K562 (cell line): ENCODE measurements around the gene NOL12. TPM values are rescaled to one million over a fixed set of nuclear protein-coding genes. Genes with fewer than 3 reads are reported as not detected.

ENCODE experiments used
- ATAC-seq: fragments of 200-7000 bp; cut with Tn5 transposase; 3 replicates; pipeline ENCODE4 v1.9.1; 2020; ENCODE audit warnings: moderate library complexity
- BruUV-seq: library from RNA; stranded (reverse); fragments of 400-500 nt; replicated peaks from 2 replicates; lab custom pipeline; 2021; lab: Mats Ljungman, UMichigan
- CTCF ChIA-PET: fragments of 300-600 bp; formaldehyde crosslinking; extraction: SDS; loops from one replicate; lab custom pipeline; 2021; ENCODE audit warnings: low intra/inter-chr PET ratio; lab: Yijun Ruan, JAX
- POLR2A ChIA-PET: fragments of 300-600, 350-650 bp; sonication (Branson Sonifier 250); formaldehyde crosslinking; extraction: SDS; loops from one replicate; lab custom pipeline; 2021; ENCODE audit warnings: antibody characterized with exemption, inconsistent platforms; lab: Yijun Ruan, JAX
- DNase-seq, 4 experiments: peaks; one replicate each; pipeline versions ENCODE4 v3.0.0 to v3.0.0-alpha.2; 2011 to 2018; ENCODE audit warnings: low spot score in 3 of 4, mixed read lengths in 3 of 4; ENCODE audit errors: extremely low read depth in 1 of 4
- FAIRE-seq: peaks from 2 replicates; lab custom pipeline; 2011; peaks lifted over from hg19 to GRCh38; lab: Jason Lieb, UNC
- H2AFZ ChIP-seq: 2 replicates; pipeline ENCODE4 v1.6.0; 2011; ENCODE audit warnings: low read depth, low read length, control low read depth, inconsistent platforms
- H3K27ac ChIP-seq: fragments of 200-600 bp; 3 replicates; pipeline ENCODE4 v1.8.0; 2011; ENCODE audit warnings: low read depth, mild to moderate bottlenecking, control low read depth, inconsistent platforms, low read length, moderate library complexity, mixed read lengths; ENCODE audit errors: extremely low read depth
- H3K27me3 ChIP-seq, 2 experiments: fragments of 300-600 bp in 1 of 2; 2 replicates in 1 of 2; 3 replicates in 1 of 2; pipeline versions ENCODE4 v1.6.0 to v1.8.0; 2011; ENCODE audit warnings: inconsistent platforms in 2 of 2, low read length in 2 of 2, mild to moderate bottlenecking in 1 of 2, mixed read lengths in 1 of 2, moderate library complexity in 1 of 2; ENCODE audit not compliant: control insufficient read depth in 2 of 2, insufficient read depth in 2 of 2
- H3K36me3 ChIP-seq: fragments of 300-600 bp; 3 replicates; pipeline ENCODE4 v1.8.0; 2011; ENCODE audit warnings: mild to moderate bottlenecking, low read length, inconsistent platforms; ENCODE audit not compliant: control insufficient read depth, insufficient read depth
- H3K4me1 ChIP-seq, 2 experiments: fragments of 200-600 bp in 1 of 2; replicated peaks in 1 of 2; 2 replicates in 1 of 2; 3 replicates in 1 of 2; pipeline versions ENCODE4 v1.5.1 to v1.8.0; 2011; ENCODE audit warnings: inconsistent platforms in 2 of 2, low read length in 2 of 2, mild to moderate bottlenecking in 1 of 2, mixed read lengths in 1 of 2, moderate library complexity in 1 of 2; ENCODE audit not compliant: control insufficient read depth in 2 of 2, insufficient read depth in 2 of 2
- H3K4me2 ChIP-seq: 2 replicates; pipeline ENCODE4 v1.6.1; 2011; ENCODE audit warnings: low read length, control low read depth, inconsistent platforms, mixed read lengths; ENCODE audit not compliant: insufficient read depth
- H3K4me3 ChIP-seq: fragments of 200-600 bp; sonication (generic), shearing (Covaris generic); 2 replicates; pipeline ENCODE4 v1.5.1; 2016; ENCODE audit warnings: control low read depth, inconsistent platforms
- H3K79me2 ChIP-seq: fragments of 200-600 bp; 3 replicates; pipeline ENCODE4 v1.8.0; 2011; ENCODE audit warnings: low read length, inconsistent platforms; ENCODE audit not compliant: control insufficient read depth, insufficient read depth
- H3K9ac ChIP-seq, 2 experiments: 2 replicates each; pipeline versions ENCODE4 v1.6.0 to v1.6.1; 2011; ENCODE audit warnings: low read depth in 2 of 2, low read length in 2 of 2, control low read depth in 1 of 2, inconsistent platforms in 1 of 2, mild to moderate bottlenecking in 1 of 2, mixed read lengths in 1 of 2; ENCODE audit not compliant: insufficient read depth in 1 of 2
- H3K9me1 ChIP-seq: one replicate; pipeline ENCODE4 v1.6.0; 2011; ENCODE audit warnings: inconsistent platforms, mild to moderate bottlenecking, low read length, moderate library complexity; ENCODE audit not compliant: control insufficient read depth, insufficient read depth
- H3K9me3 ChIP-seq: replicated peaks from 2 replicates; pipeline ENCODE4 v1.5.1; 2011; ENCODE audit warnings: low read depth, low read length, inconsistent platforms; ENCODE audit not compliant: control insufficient read depth, insufficient read depth
- H4K20me1 ChIP-seq: replicated peaks from 2 replicates; pipeline ENCODE4 v1.6.1; 2011; ENCODE audit warnings: low read length, inconsistent platforms, mixed read lengths; ENCODE audit not compliant: control insufficient read depth, insufficient read depth
- BDP1 ChIP-seq: IDR thresholded peaks from 3 replicates; pipeline ENCODE4 v1.6.1; 2011; ENCODE audit not compliant: insufficient read length, insufficient read depth
- FOXA1 ChIP-seq: fragments of 450-650 bp; IDR thresholded peaks from 2 replicates; pipeline ENCODE4 v1.6.1; 2016; ENCODE audit warnings: mild to moderate bottlenecking, borderline replicate concordance
- GATA2 ChIP-seq: sonication (generic); formaldehyde crosslinking; IDR thresholded peaks from 2 replicates; pipeline ENCODE4 v1.4.0; 2020; ENCODE audit warnings: mild to moderate bottlenecking, missing genetic modification reagents
- HOMEZ ChIP-seq: fragments of 250-450 bp; sonication (Bioruptor Pico); IDR thresholded peaks from 2 replicates; pipeline ENCODE4 v1.4.0; 2020; ENCODE audit warnings: mild to moderate bottlenecking, moderate library complexity
- NKRF ChIP-seq: fragments of 450-650 bp; IDR thresholded peaks from 2 replicates; pipeline ENCODE4 v1.6.1; 2016; ENCODE audit warnings: borderline replicate concordance
- PTTG1 ChIP-seq: fragments of 450-650 bp; IDR thresholded peaks from 2 replicates; pipeline ENCODE4 v1.6.1; 2016; ENCODE audit warnings: low read depth, mild to moderate bottlenecking, missing genetic modification characterization, missing compliant biosample characterization
- TBP ChIP-seq: optimal IDR thresholded peaks from 2 replicates; pipeline ENCODE3; 2011; ENCODE audit warnings: low read depth, low read length, improper control_type of control experiment
- U2AF2 ChIP-seq: fragments of 200-400 bp; formaldehyde crosslinking; optimal IDR thresholded peaks from 2 replicates; pipeline ENCODE3; 2017; ENCODE audit warnings: low read depth, mild to moderate bottlenecking, low read length
- ZFP1 ChIP-seq: fragments of 450-650 bp; formaldehyde crosslinking; IDR thresholded peaks from 2 replicates; pipeline ENCODE4 v1.4.0; 2020; ENCODE audit warnings: mild to moderate bottlenecking, mixed read lengths
- WGBS: fragments of 100-300 bp; shearing (Covaris generic); methylation state at CpG from one replicate; pipeline ENCODE4 v1.1.6; 2016; ENCODE audit warnings: low coverage, mixed read lengths; ENCODE audit not compliant: insufficient coverage; ENCODE audit errors: missing lambda C conversion rate; 5-methylcytosine and 5-hydroxymethylcytosine counted together
- in situ Hi-C: fragments of 300-500 bp; cut with MboI; formaldehyde crosslinking; loops from 4 replicates; pipeline ENCODE4 v1.15.0; 2018; ENCODE audit warnings: inconsistent platforms, mixed read lengths
- intact Hi-C: fragments of 100-400 bp; cut with micrococcal nuclease; formaldehyde crosslinking; loops from 2 replicates; pipeline ENCODE4 v1.14.2; 2022
- polyA plus RNA-seq, 8 experiments: library from polyadenylated mRNA; depleted of rRNA in 4 of 8; stranded (reverse) in 5 of 8; unstranded in 3 of 8; fragments of >200 nt; fragmentation: Nextera tagmentation in 2 of 8; fragmentation: Illumina TruSeq in 1 of 8; extraction: Ambion mirVana in 2 of 8; extraction: Trizol in 1 of 8; gene quantifications; 2 replicates each; pipeline versions ENCODE4 v1.2.1 to v1.2.3, GENCODE V29; 2011 to 2014; ENCODE audit warnings: inconsistent platforms in 1 of 8, missing spikeins in 1 of 8
- total RNA-seq, 7 experiments: library from RNA; depleted of rRNA in 6 of 7; stranded (reverse); fragments of >200 nt in 6 of 7; fragmentation: Illumina TruSeq in 2 of 7; extraction: Trizol in 2 of 7; gene quantifications; 2 replicates each; pipeline versions ENCODE4 v1.2.1 to v1.2.3, GENCODE V29; 2011 to 2021; ENCODE audit warnings: low replicate concordance in 1 of 7

The NOL12 gene
- total and polyA plus RNA-seq, 9 of the 15 experiments (the other 6 are each of a cell fraction or from before 2014, with no cell fraction given): 2.8 to 40.9 (median 28.5) TPM

GRCh38 chr22:37710675-37711074 is 24.5 kb downstream of the NOL12 start:
- Histone ChIP-seq H3K4me3 (no peak overlapping the region), H3K4me1 (peaks cover 0 to 23% of the 10 kb centered on the region in 2 experiments; a peak in 2 of 5 replicates), H3K27me3 (no peaks in the 10 kb centered on the region), H3K9ac (no peak overlapping the region; a peak in 2 of 4 replicates), H2AFZ (no peak overlapping the region), H4K20me1 (no peaks in the 10 kb centered on the region), H3K4me2 (no peak overlapping the region), H3K9me3 (no peaks in the 10 kb centered on the region), H3K36me3 (no peaks in the 10 kb centered on the region), H3K27ac (no peak overlapping the region), H3K79me2 (no peaks in the 10 kb centered on the region), H3K9me1 (no peaks in the 10 kb centered on the region)
- TF ChIP-seq FOXA1: no peak
- TF ChIP-seq TBP: no peak
- TF ChIP-seq ZFP1: no peak
- TF ChIP-seq U2AF2: no peak
- no peak for TF ChIP-seq NKRF
- TF ChIP-seq GATA2 (CRISPR knock-in tag): no peak
- TF ChIP-seq BDP1: no peak
- TF ChIP-seq PTTG1 (tag): no peak
- TF ChIP-seq HOMEZ (CRISPR knock-in tag): no peak
- 30% methylated on average over 2 of the region's 3 CpGs for WGBS
- ATAC-seq (no peak), FAIRE-seq (no peak), DNase-seq (no peak)
- POLR2A ChIA-PET: no interaction called here
- in situ Hi-C loops (no loop called here), intact Hi-C loops (no loop called here)
- CTCF ChIA-PET: no interaction called here
- BruUV-seq: no TSS peak
